ENCODE data around the gene SLC35F4.

GRCh38 chr14:57526942-57527341 is 338.9 kb downstream of the SLC35F4 start:
- peak; percentile 31; the same call in 1 of the 2 replicates for TF ChIP-seq CTCF (conservative IDR thresholded peaks at IDR 0.05; ENCODE audit: low read depth, low read length)
- TF ChIP-seq EZH2 (IDR thresholded peaks at IDR 0.05; ENCODE audit: borderline replicate concordance, low read depth, low read length, poor library complexity, severe bottlenecking) = no peak
